Activated CD4-positive, alpha-beta T cell treated with anti-CD3 and anti-CD28 coated beads, Interleukin-2, amount 10 ng/mL, durations not matched to agents 7 days and 5 days (primary cell): Measurements from ENCODE around the gene SORCS2. TPM values are rescaled to one million over a fixed set of nuclear protein-coding genes. Genes with fewer than 3 reads are reported as not detected.
"Not testable (repeated sequence)": the region's sequence is repeated elsewhere in the genome, so short reads cannot be mapped to it uniquely, and the experiment has no call there.

Experiments used
- CTCF ChIA-PET: fragments of 350-600 bp; sonication (Branson Sonifier 250); formaldehyde crosslinking; loops from one replicate; lab custom pipeline; 2021; ENCODE audit warnings: antibody characterized with exemption; lab: Charles Lee
- POLR2A ChIA-PET: fragments of 350-600 bp; sonication (Branson Sonifier 250); formaldehyde crosslinking; loops from one replicate; lab custom pipeline; 2021; ENCODE audit warnings: antibody characterized with exemption; lab: Charles Lee
- DNase-seq: peaks from one replicate; pipeline ENCODE4 v3.0.0-alpha.2; 2020
- H3K27ac Mint-ChIP-seq: one replicate; pipeline ENCODE4 v1.8.0; 2021; ENCODE audit warnings: mild to moderate bottlenecking, moderate library complexity, mixed read lengths
- H3K27me3 Mint-ChIP-seq: one replicate; pipeline ENCODE4 v1.8.0; 2021; ENCODE audit warnings: mixed read lengths
- H3K36me3 Mint-ChIP-seq: one replicate; pipeline ENCODE4 v1.8.0; 2021; ENCODE audit warnings: low read depth, mixed read lengths
- H3K4me1 Mint-ChIP-seq: one replicate; pipeline ENCODE4 v1.8.0; 2021; ENCODE audit warnings: mixed read lengths
- H3K4me3 Mint-ChIP-seq: one replicate; pipeline ENCODE4 v1.8.0; 2021; ENCODE audit warnings: mild to moderate bottlenecking, moderate library complexity, mixed read lengths
- H3K9me3 Mint-ChIP-seq: one replicate; pipeline ENCODE4 v1.8.0; 2021; ENCODE audit warnings: mixed read lengths
- total RNA-seq, 2 experiments: library from RNA; stranded (reverse); gene quantifications; one replicate each; pipeline ENCODE4 v1.2.3, GENCODE V29; 2021

Gene SORCS2
- total RNA-seq, 2 experiments from 2014 or later, result not detected

DNA sequence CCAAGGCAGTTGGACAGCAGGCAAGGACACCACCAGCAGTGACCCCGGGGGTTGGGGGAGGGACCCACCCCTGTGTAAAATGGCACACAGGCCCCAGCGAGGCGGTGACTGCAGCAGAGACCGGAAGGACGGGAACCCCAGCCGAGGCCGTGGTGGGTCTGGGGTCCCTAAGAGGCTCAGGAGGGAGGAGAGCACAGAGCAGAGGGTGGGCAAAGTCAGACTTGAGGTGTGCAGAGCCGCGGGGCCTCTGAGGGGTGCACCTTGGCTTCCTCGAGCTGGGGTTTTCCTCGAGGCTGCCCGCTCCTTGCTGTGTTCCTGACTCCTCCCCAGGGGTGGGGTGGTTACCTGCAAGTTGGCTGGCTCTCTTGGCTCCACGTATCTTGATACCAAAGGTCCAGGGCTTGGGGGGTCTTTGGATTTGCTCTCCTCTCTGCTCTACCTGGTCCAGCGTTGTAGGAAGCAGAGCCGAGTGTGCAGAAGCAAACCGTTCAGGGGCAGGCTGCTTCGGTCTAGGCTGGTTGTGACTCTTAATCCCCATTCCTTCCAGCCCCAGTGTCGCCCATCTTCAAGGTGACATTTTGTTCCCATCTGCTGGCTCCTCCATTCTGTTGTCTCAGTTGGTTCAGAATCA lies 37.9 kb upstream of the SORCS2 start:
- Mint-ChIP-seq H3K27me3 (peaks cover 10% of the 10 kb centered on the region), H3K4me3 (no peak overlapping the region), H3K27ac (no peak overlapping the region), H3K9me3 (no peaks in the 10 kb centered on the region), H3K4me1 (no peaks in the 10 kb centered on the region), H3K36me3 (no peaks in the 10 kb centered on the region)
- ChIA-PET POLR2A (no interaction called here), CTCF (no interaction called here)
- DNase-seq, result no peak

DNA sequence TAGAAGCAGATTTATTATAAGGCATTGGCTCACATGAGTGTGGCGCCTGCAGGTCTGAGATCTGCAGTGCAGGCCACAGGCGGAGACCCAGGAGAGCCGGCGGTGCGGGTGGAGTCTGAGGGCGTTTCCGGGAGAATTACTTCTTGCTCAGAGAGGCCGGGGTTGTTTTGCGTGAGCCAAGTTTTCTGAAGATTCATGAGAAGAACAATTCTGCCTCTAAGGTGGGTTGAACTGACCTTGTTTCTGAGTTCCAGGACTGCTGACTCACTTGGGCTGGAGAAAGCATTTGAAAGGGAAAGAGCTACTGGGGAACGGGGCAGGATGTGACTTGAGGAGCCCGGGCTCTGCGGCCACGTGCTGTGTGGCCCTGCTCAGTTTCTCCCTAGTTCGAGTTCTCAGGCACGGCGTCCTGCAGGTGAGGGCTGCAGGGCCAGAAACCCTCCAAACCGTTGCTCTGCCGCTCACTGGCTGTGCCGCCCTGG lies 36.7 kb upstream of the SORCS2 start:
- no peaks in the 10 kb centered on the region for H3K9me3 Mint-ChIP-seq
- CTCF ChIA-PET, result no interaction called here

DNA sequence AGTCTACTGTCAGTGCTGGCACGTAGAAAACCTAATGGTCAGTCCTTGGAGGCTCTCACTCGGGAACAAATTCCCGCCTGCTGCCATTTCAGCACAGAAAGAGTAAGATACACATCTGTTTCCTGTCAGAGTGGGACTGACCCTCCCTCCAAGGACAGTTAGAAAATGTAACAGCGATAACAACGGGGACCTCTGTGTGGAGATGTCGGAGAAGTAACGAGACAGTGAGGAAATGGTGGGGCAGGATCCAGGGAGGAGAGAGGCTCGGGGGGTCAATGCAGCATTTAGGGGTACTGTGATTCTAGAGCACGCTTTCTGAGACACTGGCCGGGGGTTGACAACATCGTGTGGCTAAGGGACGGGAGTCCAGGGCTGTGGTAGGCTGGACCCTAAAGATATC lies 36.0 kb upstream of the SORCS2 start:
- Mint-ChIP-seq H3K4me3 (no peak overlapping the region), H3K9me3 (no peaks in the 10 kb centered on the region), H3K36me3 (no peaks in the 10 kb centered on the region), H3K27ac (no peak overlapping the region), H3K27me3 (peaks cover 10% of the 10 kb centered on the region), H3K4me1 (no peaks in the 10 kb centered on the region)
- CTCF ChIA-PET, result no interaction called here
- DNase-seq, result no peak
- POLR2A ChIA-PET, result no interaction called here

More for the DNA sequence above, 36.7 kb upstream of the SORCS2 start:
- Mint-ChIP-seq H3K4me1 (no peaks in the 10 kb centered on the region), H3K27me3 (peaks cover 10% of the 10 kb centered on the region), H3K27ac (no peak overlapping the region), H3K36me3 (no peaks in the 10 kb centered on the region), H3K4me3 (no peak overlapping the region)
- DNase-seq, result no peak
- POLR2A ChIA-PET, result no interaction called here

DNA sequence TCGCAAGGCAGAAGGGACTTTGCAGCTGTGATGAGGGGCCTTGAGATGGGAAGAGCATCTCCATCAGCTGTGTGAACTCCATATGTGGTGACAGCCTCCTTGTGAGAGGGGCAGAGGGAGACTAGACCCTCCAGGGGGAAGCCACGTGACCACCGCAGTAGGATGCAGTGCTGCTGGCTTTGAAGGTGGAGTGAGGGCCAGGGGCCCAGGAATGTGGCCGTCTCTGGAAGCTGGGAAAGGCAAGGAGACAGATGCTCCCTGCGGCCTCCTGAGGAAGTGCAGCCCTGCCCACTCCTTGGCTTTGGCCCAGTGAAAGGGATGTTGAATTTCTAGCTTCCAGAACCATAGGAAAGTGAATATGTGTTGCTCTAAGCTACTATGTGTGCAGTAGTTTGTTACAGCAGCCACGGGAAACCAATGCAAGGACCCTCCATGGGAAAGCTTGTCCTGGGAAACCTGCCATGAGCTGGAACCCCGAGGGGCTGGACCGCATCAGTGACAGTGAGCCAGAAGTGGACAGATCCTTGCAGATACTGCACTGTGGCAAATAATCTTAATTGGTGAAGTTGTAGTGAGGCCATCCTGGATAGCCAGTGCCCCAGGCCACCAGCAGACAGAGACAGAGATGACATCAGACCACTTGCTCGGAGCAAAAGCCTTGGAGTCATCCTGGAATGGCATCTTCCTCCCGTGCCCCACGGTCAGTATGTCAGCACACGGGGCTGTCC lies 35.4 kb upstream of the SORCS2 start:
- Mint-ChIP-seq H3K4me3 (no peak overlapping the region), H3K27ac (no peak overlapping the region), H3K36me3 (no peaks in the 10 kb centered on the region), H3K9me3 (no peaks in the 10 kb centered on the region), H3K27me3 (peaks cover 10% of the 10 kb centered on the region), H3K4me1 (no peaks in the 10 kb centered on the region)
- DNase-seq, result no peak
- ChIA-PET CTCF (no interaction called here), POLR2A (no interaction called here)

DNA sequence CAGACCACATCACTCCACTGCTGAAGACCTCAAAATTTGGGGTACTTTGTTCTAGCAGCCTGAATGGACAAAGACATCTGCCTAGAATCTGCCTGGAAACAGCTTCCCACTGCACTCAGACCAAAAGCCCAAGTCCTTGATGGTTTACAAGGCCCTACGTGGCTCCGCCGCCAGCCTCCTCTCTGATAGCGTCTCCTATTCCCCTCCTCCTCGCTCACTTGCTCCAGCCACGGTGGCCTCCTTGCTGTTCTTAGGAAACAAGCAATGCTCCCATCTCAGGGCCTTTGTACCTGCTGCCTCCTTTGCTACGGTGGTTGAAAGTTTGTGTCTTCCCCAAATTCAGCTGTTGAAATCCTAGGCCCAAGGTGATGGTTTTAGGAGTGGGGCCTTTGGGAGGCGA lies 34.7 kb upstream of the SORCS2 start:
- Mint-ChIP-seq H3K4me3 (no peak overlapping the region), H3K4me1 (no peaks in the 10 kb centered on the region), H3K36me3 (no peaks in the 10 kb centered on the region), H3K27ac (no peak overlapping the region), H3K27me3 (peaks cover 10% of the 10 kb centered on the region), H3K9me3 (no peaks in the 10 kb centered on the region)
- CTCF ChIA-PET, result no interaction called here
- no peak for DNase-seq
- POLR2A ChIA-PET, result no interaction called here

DNA sequence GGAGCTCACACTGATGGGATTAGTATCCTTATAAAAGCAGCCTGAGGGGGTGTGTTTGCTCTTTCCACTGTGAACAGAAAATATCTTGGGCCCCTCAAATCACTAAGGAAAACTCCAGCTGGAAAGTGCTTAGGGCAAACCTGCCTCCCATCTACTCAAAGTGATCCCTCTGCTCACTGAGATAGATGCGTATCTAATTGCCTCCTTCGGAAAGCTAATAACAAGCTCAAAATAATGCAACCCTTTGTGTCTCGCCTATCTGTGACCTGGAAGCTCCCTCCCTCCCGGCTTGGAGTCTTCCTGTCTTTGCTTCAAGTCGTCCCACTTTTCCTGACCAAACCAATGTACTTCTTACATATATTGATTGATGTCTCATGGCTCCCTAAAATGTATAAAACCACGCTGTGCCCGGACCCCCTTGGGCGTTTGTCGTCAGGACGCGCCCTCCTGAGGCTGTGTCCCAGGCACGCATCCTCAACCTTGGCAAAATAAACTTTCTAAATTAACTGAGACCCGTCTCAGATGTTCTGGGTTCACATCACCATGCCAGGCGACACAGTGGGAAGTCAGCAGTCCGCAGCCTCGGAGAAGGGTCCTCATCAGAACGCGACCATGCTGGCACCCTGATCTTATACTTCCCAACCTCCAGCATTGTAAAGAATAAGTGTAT lies 34.1 kb upstream of the SORCS2 start:
- ChIA-PET CTCF (no interaction called here), POLR2A (no interaction called here)
- H3K4me1 Mint-ChIP-seq, result no peaks in the 10 kb centered on the region
- no peak overlapping the region for H3K4me3 Mint-ChIP-seq
- no peaks in the 10 kb centered on the region for H3K36me3 Mint-ChIP-seq
- DNase-seq, result no peak
- peaks cover 10% of the 10 kb centered on the region for H3K27me3 Mint-ChIP-seq
- no peak overlapping the region for H3K27ac Mint-ChIP-seq
- H3K9me3 Mint-ChIP-seq, result no peaks in the 10 kb centered on the region

DNA sequence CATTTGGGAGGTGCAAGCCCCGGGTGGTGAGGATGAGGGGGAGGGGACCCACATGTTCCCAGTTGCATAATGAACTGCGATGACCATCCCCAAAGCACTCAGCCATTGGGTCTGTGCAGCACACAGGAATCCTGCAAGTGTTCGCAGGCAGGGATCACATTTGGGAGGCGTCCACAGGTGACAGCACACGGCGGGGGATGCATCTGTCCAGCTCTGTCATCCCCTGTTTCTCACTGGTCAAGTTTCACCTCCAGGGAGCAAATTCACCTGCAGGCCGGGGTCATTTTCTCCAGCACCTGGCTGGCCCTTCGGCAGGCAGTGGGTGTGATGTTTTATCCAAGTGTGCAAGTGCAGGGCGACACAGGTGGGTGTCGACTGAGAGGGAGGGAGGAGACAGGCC lies 33.3 kb upstream of the SORCS2 start:
- H3K4me1 Mint-ChIP-seq, result no peaks in the 10 kb centered on the region
- POLR2A ChIA-PET, result no interaction called here
- no peak overlapping the region for H3K27ac Mint-ChIP-seq
- no peak for DNase-seq
- no peak overlapping the region for H3K4me3 Mint-ChIP-seq
- H3K9me3 Mint-ChIP-seq, result no peaks in the 10 kb centered on the region
- CTCF ChIA-PET, result no interaction called here
- no peaks in the 10 kb centered on the region for H3K36me3 Mint-ChIP-seq
- peaks cover 10% of the 10 kb centered on the region for H3K27me3 Mint-ChIP-seq

DNA sequence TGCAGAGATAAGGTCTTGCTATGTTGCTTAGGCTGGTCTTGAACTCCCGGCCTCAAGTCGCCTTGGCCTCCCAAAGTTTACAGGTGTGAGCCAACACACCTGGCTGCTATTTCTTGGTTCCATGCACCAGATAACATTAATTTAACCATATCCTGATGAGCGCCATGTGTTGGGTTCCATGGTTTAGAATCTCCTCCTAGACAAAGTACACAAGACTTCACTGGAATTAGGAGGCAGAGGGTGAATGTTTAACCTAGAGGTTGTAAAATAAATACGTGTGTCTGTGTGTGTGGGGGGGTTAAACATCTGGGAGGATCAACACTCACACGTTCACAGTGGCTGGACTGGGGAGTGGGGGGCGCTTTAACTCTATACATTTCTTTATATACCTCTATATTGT lies 32.4 kb upstream of the SORCS2 start:
- H3K27me3 Mint-ChIP-seq, result peaks cover 10% of the 10 kb centered on the region
- no peak overlapping the region for H3K27ac Mint-ChIP-seq
- H3K4me3 Mint-ChIP-seq, result no peak overlapping the region
- POLR2A ChIA-PET, result no interaction called here
- no peaks in the 10 kb centered on the region for H3K36me3 Mint-ChIP-seq
- H3K9me3 Mint-ChIP-seq, result no peaks in the 10 kb centered on the region
- CTCF ChIA-PET, result no interaction called here
- no peak for DNase-seq
- H3K4me1 Mint-ChIP-seq, result no peaks in the 10 kb centered on the region

DNA sequence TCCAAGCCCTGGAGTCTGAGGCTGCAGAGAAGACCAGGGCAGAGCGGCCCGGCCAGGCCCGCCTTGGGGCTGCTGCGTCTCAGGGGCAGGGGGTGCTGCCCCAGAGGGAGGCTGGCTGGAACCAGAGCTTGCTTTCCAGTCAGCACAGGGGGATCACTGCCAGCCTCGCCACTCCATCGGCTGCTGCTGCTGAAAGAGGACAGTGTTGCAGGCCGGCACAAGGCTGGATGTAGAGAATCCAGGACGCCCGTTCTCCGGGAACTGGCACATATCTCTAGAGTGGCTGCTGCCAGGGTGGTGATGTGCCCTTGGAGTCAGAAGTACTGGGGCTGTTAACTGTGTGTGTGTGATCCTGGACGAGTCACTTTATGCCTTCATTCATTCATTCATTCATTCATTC lies 31.9 kb upstream of the SORCS2 start:
- ChIA-PET CTCF (no interaction called here), POLR2A (no interaction called here)
- Mint-ChIP-seq H3K36me3 (no peaks in the 10 kb centered on the region), H3K27ac (no peak overlapping the region), H3K4me1 (no peaks in the 10 kb centered on the region), H3K4me3 (no peak overlapping the region), H3K27me3 (peaks cover 10% of the 10 kb centered on the region), H3K9me3 (no peaks in the 10 kb centered on the region)
- DNase-seq, result no peak

DNA sequence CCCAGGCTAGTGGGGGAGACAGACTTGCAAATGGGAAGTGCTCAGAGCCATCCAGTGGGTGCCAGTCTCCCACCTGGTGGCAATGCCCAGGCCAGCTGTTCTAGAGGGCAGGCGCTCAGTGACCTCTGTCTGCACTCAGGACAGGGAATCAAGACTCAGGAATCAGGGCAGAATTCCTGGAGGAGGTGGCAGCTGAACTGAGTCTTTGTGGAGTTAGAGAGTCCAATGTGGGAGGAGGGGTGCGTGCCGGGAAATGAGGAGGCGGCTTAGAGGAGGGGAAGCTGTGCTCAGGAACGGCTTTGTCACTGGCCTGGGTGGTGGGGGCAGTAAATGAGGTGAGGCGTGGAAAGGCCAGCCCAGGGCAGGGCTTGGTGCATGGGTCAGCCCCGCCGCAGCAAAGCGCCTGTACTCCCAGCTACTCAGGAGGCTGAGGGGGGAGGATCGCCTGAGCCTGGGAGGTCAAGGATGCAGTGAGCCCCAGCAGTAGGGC lies 31.3 kb upstream of the SORCS2 start:
- no peak overlapping the region for H3K4me3 Mint-ChIP-seq
- POLR2A ChIA-PET, result no interaction called here
- no peak for DNase-seq
- no peaks in the 10 kb centered on the region for H3K9me3 Mint-ChIP-seq
- H3K27ac Mint-ChIP-seq, result no peak overlapping the region
- no peaks in the 10 kb centered on the region for H3K4me1 Mint-ChIP-seq
- CTCF ChIA-PET, result no interaction called here
- H3K27me3 Mint-ChIP-seq, result peaks cover 5% of the 10 kb centered on the region
- no peaks in the 10 kb centered on the region for H3K36me3 Mint-ChIP-seq

DNA sequence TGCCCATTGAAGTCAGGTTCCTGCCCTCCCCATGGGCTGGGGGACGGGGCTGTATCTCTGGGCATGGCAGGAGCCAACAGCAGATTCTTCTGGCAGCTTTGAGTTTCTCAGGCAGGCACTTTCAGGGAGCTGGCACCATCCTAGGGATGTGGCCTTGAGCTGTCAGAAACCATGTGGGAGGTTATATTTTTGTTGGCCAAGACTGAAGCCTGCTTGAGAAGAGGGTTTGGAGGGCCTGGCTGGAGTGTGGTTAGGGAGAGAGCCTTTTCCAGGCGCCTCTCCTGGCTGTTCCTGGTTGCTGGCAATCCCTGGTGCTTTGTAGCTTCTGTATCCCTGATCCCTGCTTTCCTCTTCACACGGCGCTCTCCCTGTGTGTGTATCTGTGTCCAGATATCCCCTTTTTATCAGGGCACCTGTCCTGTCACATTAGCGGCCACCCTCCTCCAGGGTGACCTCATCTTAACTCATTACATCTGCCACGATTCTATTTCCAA lies 30.6 kb upstream of the SORCS2 start:
- Mint-ChIP-seq H3K9me3 (no peaks in the 10 kb centered on the region), H3K27me3 (no peaks in the 10 kb centered on the region), H3K36me3 (no peaks in the 10 kb centered on the region), H3K4me1 (no peaks in the 10 kb centered on the region), H3K27ac (no peak overlapping the region), H3K4me3 (no peak overlapping the region)
- no peak for DNase-seq
- POLR2A ChIA-PET, result no interaction called here
- CTCF ChIA-PET, result interaction anchor here (0.6 kb wide), 1 partner anchor 104 kb away, joined by 3 read pairs; no protein-coding TSS in a partner anchor

DNA sequence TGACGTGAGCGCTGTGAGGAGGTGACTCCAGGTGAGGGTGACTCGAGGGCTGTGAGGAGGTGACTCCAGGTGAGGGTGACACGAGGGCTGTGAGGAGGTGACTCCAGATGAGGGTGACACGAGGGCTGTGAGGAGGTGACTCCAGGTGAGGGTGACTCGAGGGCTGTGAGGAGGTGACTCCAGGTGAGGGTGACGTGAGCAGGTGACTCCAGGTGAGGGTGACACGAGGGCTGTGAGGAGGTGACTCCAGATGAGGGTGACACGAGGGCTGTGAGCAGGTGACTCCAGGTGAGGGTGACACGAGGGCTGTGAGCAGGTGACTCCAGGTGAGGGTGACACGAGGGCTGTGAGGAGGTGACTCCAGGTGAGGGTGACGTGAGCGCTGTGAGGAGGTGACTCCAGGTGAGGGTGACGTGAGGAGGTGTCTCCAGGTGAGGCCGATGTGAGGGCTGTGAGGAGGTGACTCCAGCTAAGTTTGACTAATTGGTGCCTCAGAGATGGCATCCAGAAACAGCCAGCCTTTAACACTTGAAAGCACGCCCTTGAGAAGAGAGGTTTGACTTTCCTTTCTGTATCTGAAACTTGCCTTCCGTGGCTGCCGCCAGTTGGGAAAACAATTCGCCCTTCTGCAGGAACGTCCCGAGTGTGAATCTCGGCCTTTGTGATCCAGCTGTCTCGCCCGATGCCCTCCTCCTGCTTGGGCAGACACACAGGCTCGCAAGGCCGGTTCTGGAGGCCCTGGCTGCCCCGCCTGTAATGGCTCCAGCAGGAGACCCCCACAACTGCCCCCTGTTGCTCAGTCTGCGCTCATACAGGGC lies 27.1 kb upstream of the SORCS2 start:
- H3K36me3 Mint-ChIP-seq, H3K4me1 Mint-ChIP-seq, H3K27me3 Mint-ChIP-seq, H3K4me3 Mint-ChIP-seq, POLR2A ChIA-PET, H3K27ac Mint-ChIP-seq, CTCF ChIA-PET, H3K9me3 Mint-ChIP-seq, DNase-seq: not testable (repeated sequence)
